Measurements from ENCODE around the gene PGBD1. TPM values are rescaled to one million over a fixed set of nuclear protein-coding genes. Genes with fewer than 3 reads are reported as not detected.
"Not testable (repeated sequence)": the region's sequence is repeated elsewhere in the genome, so short reads cannot be mapped to it uniquely, and the experiment has no call there.

The PGBD1 gene
- total and polyA plus RNA-seq, 2 of the 13 experiments (the other 11 are each of a cell fraction or from before 2014, with no cell fraction given) = 3.6 to 6.9 TPM

DNA sequence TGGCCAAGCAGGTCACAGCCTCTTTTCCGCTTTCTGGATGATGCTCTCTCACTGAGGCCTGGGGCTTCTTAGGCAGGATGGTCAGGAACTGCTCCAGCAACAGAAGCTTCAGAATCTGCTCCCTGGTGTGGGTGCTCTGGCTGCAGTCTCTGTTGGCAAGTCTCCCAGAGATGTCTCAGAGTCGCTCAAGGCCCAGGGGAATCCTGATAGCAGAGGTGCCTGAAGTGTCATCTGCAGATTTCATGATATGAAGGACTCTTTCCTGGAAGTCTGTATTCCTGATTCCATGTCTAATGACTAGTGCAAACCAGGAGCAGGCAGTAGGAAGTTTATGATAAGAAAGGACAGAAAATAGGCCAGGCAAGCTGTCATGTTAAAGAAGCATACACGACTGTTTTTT lies 34.3 kb downstream of the PGBD1 start (continued):
- TF ChIP-seq, protein P1, sequence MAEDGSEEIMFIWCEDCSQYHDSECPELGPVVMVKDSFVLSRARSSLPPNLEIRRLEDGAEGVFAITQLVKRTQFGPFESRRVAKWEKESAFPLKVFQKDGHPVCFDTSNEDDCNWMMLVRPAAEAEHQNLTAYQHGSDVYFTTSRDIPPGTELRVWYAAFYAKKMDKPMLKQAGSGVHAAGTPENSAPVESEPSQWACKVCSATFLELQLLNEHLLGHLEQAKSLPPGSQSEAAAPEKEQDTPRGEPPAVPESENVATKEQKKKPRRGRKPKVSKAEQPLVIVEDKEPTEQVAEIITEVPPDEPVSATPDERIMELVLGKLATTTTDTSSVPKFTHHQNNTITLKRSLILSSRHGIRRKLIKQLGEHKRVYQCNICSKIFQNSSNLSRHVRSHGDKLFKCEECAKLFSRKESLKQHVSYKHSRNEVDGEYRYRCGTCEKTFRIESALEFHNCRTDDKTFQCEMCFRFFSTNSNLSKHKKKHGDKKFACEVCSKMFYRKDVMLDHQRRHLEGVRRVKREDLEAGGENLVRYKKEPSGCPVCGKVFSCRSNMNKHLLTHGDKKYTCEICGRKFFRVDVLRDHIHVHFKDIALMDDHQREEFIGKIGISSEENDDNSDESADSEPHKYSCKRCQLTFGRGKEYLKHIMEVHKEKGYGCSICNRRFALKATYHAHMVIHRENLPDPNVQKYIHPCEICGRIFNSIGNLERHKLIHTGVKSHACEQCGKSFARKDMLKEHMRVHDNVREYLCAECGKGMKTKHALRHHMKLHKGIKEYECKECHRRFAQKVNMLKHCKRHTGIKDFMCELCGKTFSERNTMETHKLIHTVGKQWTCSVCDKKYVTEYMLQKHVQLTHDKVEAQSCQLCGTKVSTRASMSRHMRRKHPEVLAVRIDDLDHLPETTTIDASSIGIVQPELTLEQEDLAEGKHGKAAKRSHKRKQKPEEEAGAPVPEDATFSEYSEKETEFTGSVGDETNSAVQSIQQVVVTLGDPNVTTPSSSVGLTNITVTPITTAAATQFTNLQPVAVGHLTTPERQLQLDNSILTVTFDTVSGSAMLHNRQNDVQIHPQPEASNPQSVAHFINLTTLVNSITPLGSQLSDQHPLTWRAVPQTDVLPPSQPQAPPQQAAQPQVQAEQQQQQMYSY (CRISPR knock-in tag; IDR thresholded peaks at IDR 0.05) = no peak

DNA sequence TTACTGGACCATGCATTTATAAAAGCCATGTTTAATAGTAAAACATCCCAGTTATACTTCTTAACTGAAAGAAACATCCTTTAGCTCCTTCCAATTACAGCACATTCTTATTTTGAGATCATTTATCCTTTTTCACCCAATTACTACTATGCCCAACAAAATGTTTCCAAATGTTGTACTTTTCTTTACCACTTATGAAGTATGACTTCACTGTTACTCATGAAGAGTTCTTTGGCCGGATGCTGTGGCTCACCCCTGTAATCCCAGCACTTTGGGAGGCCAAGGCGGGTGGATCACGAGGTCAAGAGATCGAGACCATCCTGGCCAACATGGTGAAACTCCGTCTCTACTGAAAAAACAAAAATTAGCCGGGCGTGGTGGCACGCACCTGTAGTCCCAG lies 36.5 kb downstream of the PGBD1 start:
- H2AFZ ChIP-seq (ENCODE audit: low read length); POLR2A ChIA-PET; H3K9ac ChIP-seq (ENCODE audit: insufficient read depth, low read depth, low read length); intact Hi-C loops (cut with micrococcal nuclease; ENCODE audit: unreplicated experiment); H4K20me1 ChIP-seq (ENCODE audit: insufficient read depth, low read length); H3K27ac ChIP-seq (ENCODE audit: extremely low read length, insufficient read depth, low read length); CTCF ChIA-PET (ENCODE audit: low intra/inter-chr PET ratio, low total read pairs); FAIRE-seq; ATAC-seq; H3K27me3 ChIP-seq (ENCODE audit: control insufficient read depth in 1 of 2, insufficient read depth in 2 of 2, low read length in 2 of 2); H3K79me2 ChIP-seq (ENCODE audit: insufficient read depth, low read length); H3K36me3 ChIP-seq (replicated peaks in 1 of 2; ENCODE audit: control insufficient read depth in 1 of 2, insufficient read depth in 2 of 2, low read length in 2 of 2); BruUV-seq (replicated peaks); H3K9me3 ChIP-seq (ENCODE audit: low read length); H3K4me3 ChIP-seq (replicated peaks in 1 of 3; ENCODE audit: insufficient read depth in 1 of 3, low read depth in 2 of 3, low read length in 3 of 3); in situ Hi-C loops (cut with HindIII; ENCODE audit: extremely low pct_ligation_motif_present, low pct_unique_long_range_greater_than_20kb); DNase-seq (ENCODE audit: low spot score); H3K4me2 ChIP-seq (ENCODE audit: low read depth, low read length): not testable (repeated sequence)
- 90% methylated on average over 8 of the region's 8 CpGs for WGBS (ENCODE audit: low lambda C conversion rate)
- peaks cover 11% of the 10 kb centered on the region for H3K4me1 ChIP-seq (ENCODE audit: insufficient read depth, low read length)

DNA sequence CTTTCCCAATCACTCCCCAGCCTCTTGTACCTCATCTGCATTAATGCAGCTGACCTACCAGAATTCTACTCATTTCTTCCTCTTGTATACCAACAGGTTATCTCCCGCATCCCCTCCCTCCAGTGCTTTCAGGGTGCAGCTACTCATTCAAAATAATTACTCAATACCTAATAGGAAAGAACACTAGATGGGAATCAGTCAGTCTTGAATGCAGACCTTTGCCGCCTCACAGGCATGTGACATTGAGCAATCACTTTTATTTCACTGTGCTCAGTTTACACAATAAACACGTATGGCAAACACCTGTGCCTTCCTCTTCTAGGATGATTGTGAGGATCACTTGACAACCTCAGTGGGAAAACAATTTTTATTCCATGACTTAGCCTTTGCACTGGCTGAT lies 41.3 kb downstream of the PGBD1 start:
- Histone ChIP-seq H3K27me3 (ENCODE audit: control insufficient read depth in 1 of 2, insufficient read depth in 2 of 2, low read length in 2 of 2) (no peaks in the 10 kb centered on the region), H2AFZ (ENCODE audit: low read length) (no peak overlapping the region), H4K20me1 (ENCODE audit: insufficient read depth, low read length) (no peaks in the 10 kb centered on the region), H3K4me2 (ENCODE audit: low read depth, low read length) (peak overlapping the region; percentile 36), H3K4me1 (ENCODE audit: insufficient read depth, low read length) (peaks cover 36% of the 10 kb centered on the region), H3K9ac (ENCODE audit: insufficient read depth, low read depth, low read length) (no peak overlapping the region), H3K4me3 (replicated peaks in 1 of 3; ENCODE audit: insufficient read depth in 1 of 3, low read depth in 2 of 3, low read length in 3 of 3) (no peak overlapping the region), H3K9me3 (ENCODE audit: low read length) (peaks cover 8% of the 10 kb centered on the region; the same call in 1 of the 2 replicates), H3K36me3 (replicated peaks in 1 of 2; ENCODE audit: control insufficient read depth in 1 of 2, insufficient read depth in 2 of 2, low read length in 2 of 2) (peaks cover 4 to 16% of the 10 kb centered on the region in 2 experiments; a peak in 4 of 5 replicates), H3K27ac (ENCODE audit: extremely low read length, insufficient read depth, low read length) (no peak overlapping the region), H3K79me2 (ENCODE audit: insufficient read depth, low read length) (no peaks in the 10 kb centered on the region)
- peak; percentile 12; the same call in 1 of the 3 replicates for ATAC-seq
- no TSS peak for BruUV-seq (replicated peaks)
- in situ Hi-C loops (cut with HindIII; ENCODE audit: extremely low pct_ligation_motif_present, low pct_unique_long_range_greater_than_20kb) (no loop called here), intact Hi-C loops (cut with micrococcal nuclease; ENCODE audit: unreplicated experiment) (loop anchor here (5.0 kb wide), 2 partner anchors 40 to 55 kb away; partner anchors contain the start of genes PGBD1 and ZSCAN26)
- 15% methylated on average over 3 of the region's 3 CpGs for WGBS (ENCODE audit: low lambda C conversion rate)
- DNase-seq (ENCODE audit: low spot score) = peak; percentile 62
- POLR2A ChIA-PET = interaction anchor here (1.9 to 4.1 kb wide), 2 partner anchors 13 to 56 kb away, joined by 17 to 108 read pairs; partner anchors contain the start of genes ZSCAN26 and ZSCAN31
- FAIRE-seq = peak; percentile 65
- CTCF ChIA-PET (ENCODE audit: low intra/inter-chr PET ratio, low total read pairs) = no interaction called here
- TF ChIP-seq, protein P2, sequence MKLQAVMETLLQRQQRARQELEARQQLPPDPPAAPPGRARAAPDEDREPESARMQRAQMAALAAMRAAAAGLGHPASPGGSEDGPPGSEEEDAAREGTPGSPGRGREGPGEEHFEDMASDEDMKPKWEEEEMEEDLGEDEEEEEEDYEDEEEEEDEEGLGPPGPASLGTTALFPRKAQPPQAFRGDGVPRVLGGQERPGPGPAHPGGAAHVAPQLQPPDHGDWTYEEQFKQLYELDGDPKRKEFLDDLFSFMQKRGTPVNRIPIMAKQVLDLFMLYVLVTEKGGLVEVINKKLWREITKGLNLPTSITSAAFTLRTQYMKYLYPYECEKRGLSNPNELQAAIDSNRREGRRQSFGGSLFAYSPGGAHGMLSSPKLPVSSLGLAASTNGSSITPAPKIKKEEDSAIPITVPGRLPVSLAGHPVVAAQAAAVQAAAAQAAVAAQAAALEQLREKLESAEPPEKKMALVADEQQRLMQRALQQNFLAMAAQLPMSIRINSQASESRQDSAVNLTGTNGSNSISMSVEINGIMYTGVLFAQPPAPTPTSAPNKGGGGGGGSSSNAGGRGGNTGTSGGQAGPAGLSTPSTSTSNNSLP (IDR thresholded peaks at IDR 0.05; ENCODE audit: low read depth, low read length) = 0 out of 2 replicates have a peak, but pooled peaks have one; percentile 42
- TF ChIP-seq ZNF331 (CRISPR knock-in tag; IDR thresholded peaks at IDR 0.05) (peak; percentile 24; the same call in 1 of the 2 replicates), SAP130 (CRISPR knock-in tag; IDR thresholded peaks at IDR 0.05; ENCODE audit: low read depth) (peak; percentile 26; the same call in 1 of the 2 replicates), ZNF652 (CRISPR knock-in tag; IDR thresholded peaks at IDR 0.05; ENCODE audit: borderline replicate concordance, low read depth) (0 out of 2 replicates have a peak, but pooled peaks have one; percentile 10), SIX4 (CRISPR knock-in tag; IDR thresholded peaks at IDR 0.05) (peak; percentile 61; the same call in 1 of the 2 replicates), ZNF878 (CRISPR knock-in tag; IDR thresholded peaks at IDR 0.05) (peak; percentile 27; the same call in 1 of the 2 replicates), ELF3 (CRISPR knock-in tag; IDR thresholded peaks at IDR 0.05) (peak; percentile 69)
- TF ChIP-seq, protein P3, sequence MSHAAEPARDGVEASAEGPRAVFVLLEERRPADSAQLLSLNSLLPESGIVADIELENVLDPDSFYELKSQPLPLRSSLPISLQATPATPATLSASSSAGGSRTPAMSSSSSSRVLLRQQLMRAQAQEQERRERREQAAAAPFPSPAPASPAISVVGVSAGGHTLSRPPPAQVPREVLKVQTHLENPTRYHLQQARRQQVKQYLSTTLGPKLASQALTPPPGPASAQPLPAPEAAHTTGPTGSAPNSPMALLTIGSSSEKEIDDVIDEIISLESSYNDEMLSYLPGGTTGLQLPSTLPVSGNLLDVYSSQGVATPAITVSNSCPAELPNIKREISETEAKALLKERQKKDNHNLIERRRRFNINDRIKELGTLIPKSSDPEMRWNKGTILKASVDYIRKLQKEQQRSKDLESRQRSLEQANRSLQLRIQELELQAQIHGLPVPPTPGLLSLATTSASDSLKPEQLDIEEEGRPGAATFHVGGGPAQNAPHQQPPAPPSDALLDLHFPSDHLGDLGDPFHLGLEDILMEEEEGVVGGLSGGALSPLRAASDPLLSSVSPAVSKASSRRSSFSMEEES (CRISPR knock-in tag; IDR thresholded peaks at IDR 0.05) = peak; percentile 79; the same call in 1 of the 2 replicates

Measured in HepG2 (cell line).